HepG2 (cell line): ENCODE data around the gene RALB. TPM values are rescaled to one million over a fixed set of nuclear protein-coding genes. Genes with fewer than 3 reads are reported as not detected.

Source experiments
- CTCF ChIP-seq: sonication (generic); formaldehyde crosslinking; IDR thresholded peaks from 2 replicates; pipeline ENCODE4 v1.5.0; 2020; ENCODE audit warnings: mild to moderate bottlenecking, missing genetic modification reagents, moderate library complexity
- KIAA2018 ChIP-seq: sonication (generic); formaldehyde crosslinking; IDR thresholded peaks from 2 replicates; pipeline ENCODE4 v1.5.0; 2020; ENCODE audit warnings: mild to moderate bottlenecking, missing genetic modification reagents, borderline replicate concordance
- MXI1 ChIP-seq: IDR thresholded peaks from 3 replicates; pipeline ENCODE4 v1.6.1; 2012; ENCODE audit warnings: low read depth, low read length, inconsistent platforms, borderline replicate concordance
- NFIC ChIP-seq: IDR thresholded peaks from 2 replicates; pipeline ENCODE4 v1.6.1; 2012; ENCODE audit warnings: mild to moderate bottlenecking, low read length, inconsistent platforms
- PRMT3 ChIP-seq: sonication (generic); formaldehyde crosslinking; IDR thresholded peaks from 2 replicates; pipeline ENCODE4 v1.8.1; 2022; ENCODE audit warnings: low read depth, mild to moderate bottlenecking, moderate library complexity, missing genetic modification reagents, borderline replicate concordance
- TEF ChIP-seq: sonication (generic); formaldehyde crosslinking; IDR thresholded peaks from 2 replicates; pipeline ENCODE4 v1.5.0; 2020; ENCODE audit warnings: missing genetic modification reagents
- ZBTB10 ChIP-seq: sonication (generic); formaldehyde crosslinking; IDR thresholded peaks from 2 replicates; pipeline ENCODE4 v1.4.0; 2020; ENCODE audit warnings: missing genetic modification reagents, borderline replicate concordance
- ZNF225 ChIP-seq: sonication (generic); formaldehyde crosslinking; IDR thresholded peaks from 2 replicates; pipeline ENCODE4 v1.4.0; 2020; ENCODE audit warnings: mild to moderate bottlenecking, missing genetic modification reagents
- ZNF879 ChIP-seq: sonication (generic); formaldehyde crosslinking; IDR thresholded peaks from 2 replicates; pipeline ENCODE4 v1.8.1; 2023; ENCODE audit warnings: missing genetic modification reagents
- polyA plus RNA-seq, 8 experiments: library from polyadenylated mRNA; depleted of rRNA in 3 of 8; stranded (reverse) in 7 of 8; unstranded in 1 of 8; fragments of >200 nt; fragmentation: Illumina TruSeq in 4 of 8; extraction: Trizol in 4 of 8; gene quantifications; 2 replicates each; pipeline versions ENCODE4 v1.2.1 to v1.2.3, GENCODE V29; 2011 to 2016; ENCODE audit warnings: low read depth in 4 of 8, missing spikeins in 1 of 8, mixed read lengths in 1 of 8; ENCODE audit not compliant: insufficient read depth in 1 of 8
- total RNA-seq, 5 experiments: library from RNA; depleted of rRNA; stranded (reverse); fragments of >200 nt; fragmentation: Illumina TruSeq; extraction: Trizol; gene quantifications; 2 replicates each; pipeline ENCODE4 v1.2.3, GENCODE V29; 2016; ENCODE audit warnings: low read depth in 1 of 5

The RALB gene
- total and polyA plus RNA-seq, 2 of the 13 experiments (the other 11 are each of a cell fraction or from before 2014, with no cell fraction given), result 37.8 to 43.2 TPM

- TF ChIP-seq CTCF (CRISPR knock-in tag), result peak; percentile 86
- TF ChIP-seq PRMT3, result no peak
- no peak for TF ChIP-seq MXI1
- TF ChIP-seq KIAA2018 (CRISPR knock-in tag), result no peak
- no peak for TF ChIP-seq ZNF879 (CRISPR knock-in tag)
- no peak for TF ChIP-seq ZNF225 (CRISPR knock-in tag)
- TF ChIP-seq NFIC, result no peak
- TF ChIP-seq TEF, result no peak
- no peak for TF ChIP-seq ZBTB10 (CRISPR knock-in tag)
- TF ChIP-seq, all 625 proteins: peak for 17
These were observed 46.5 kb upstream of the RALB start (continued) for GRCh38 chr2:120206022-120206581.
